Lower leg skin (tissue), 3 donors: ENCODE data around the gene GPATCH2.

ENCODE experiments used
- CTCF ChIP-seq, 3 donors: fragments of 450-650 bp; IDR thresholded peaks; one replicate each; pipeline ENCODE4 v1.5.1; 2016; ENCODE audit warnings: antibody characterized with exemption in 3 of 3, mild to moderate bottlenecking in 3 of 3, moderate library complexity in 2 of 3
- POLR2A ChIP-seq, 2 donors: fragments of 450-650 bp; IDR thresholded peaks; one replicate each; pipeline ENCODE4 v1.6.1; 2016 to 2017; ENCODE audit warnings: antibody characterized with exemption in 2 of 2, mild to moderate bottlenecking in 1 of 2, moderate library complexity in 1 of 2

GRCh38 chr1:217471403-217471802 lies 159.5 kb downstream of the GPATCH2 start:
- TF ChIP-seq CTCF (IDR thresholded peaks at IDR 0.05) (no peak), POLR2A (IDR thresholded peaks at IDR 0.05) (no peak)
